Measurements from ENCODE around the gene PEX11G. TPM values are rescaled to one million over a fixed set of nuclear protein-coding genes. Genes with fewer than 3 reads are reported as not detected.
"Not testable (repeated sequence)": the region's sequence is repeated elsewhere in the genome, so short reads cannot be mapped to it uniquely, and the experiment has no call there.

PEX11G gene
- polyA plus RNA-seq, 3 donors: 4.7 to 6.2 (median 5.4) TPM

DNA sequence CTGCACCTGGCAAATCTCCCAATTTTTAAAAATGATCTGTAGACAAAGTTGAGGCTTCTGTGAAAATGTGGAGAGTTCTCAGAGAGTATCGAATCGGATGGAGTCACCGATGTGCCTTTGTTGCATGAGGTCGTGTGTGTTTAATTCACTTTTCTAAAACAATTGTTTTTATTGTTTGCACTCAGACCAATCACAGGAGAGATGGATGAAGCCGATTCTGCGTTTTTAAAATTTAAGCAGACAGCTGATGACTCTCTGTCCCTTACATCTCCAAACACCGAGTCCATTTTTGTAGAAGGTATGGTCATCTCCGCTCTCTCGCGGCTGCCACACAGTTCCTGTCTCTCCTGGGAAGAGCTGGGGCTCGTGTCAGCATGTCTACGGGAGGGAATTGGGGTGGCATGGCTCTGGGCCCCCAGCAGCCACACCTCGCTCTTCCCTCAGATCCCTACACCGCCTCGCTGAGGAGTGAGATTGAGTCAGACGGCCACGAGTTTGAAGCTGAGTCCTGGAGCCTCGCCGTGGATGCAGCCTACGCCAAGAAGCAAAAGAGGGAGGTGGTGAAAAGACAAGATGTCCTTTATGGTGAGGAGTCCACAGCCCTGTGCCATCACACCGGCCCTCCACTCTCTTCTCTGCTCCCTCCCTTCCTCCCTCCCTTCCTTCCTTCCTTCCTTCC lies 47.2 kb downstream of the PEX11G start:
- DNase-seq (ENCODE audit: low read depth in 3 of 3, low spot score in 2 of 3): no peak

DNA sequence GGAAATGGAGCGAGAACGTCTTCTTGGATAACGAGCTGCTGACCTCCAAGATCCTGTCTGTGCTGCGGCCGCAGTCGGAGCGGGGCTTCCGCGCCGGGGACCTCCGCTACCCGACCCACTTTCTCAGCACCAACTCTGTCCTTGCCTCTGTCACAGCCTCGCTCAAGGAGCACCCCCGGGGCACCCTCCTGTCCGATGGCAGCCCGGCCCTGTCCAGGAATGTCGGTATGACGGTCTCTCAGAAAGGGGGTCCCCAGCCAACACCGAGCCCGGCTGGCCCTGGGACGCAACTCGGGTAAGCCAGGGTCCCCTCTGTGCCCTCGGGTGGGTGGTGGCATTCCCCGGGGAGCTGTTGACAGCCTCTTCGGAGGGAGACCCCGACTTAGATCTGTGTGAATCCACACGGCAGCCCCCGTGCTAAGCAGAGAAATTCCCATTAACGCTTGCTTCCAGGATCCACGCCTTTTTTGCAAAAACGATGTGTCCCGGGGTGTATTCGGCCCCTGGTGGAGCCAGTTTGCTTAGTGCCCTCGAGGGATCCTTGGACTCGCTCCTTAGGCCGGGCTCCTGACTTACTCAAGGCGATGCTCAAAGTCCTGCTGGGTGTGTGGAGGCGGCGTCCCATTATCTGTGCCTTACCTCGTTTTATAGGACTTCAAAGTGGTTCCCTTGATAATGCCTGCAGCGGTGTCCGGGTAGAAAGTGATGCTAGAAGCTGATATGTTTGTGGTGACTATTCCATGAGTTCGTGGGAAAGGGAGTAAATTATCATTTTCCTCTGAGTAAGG lies 48.5 kb downstream of the PEX11G start:
- no peak for DNase-seq (ENCODE audit: low read depth in 3 of 3, low spot score in 2 of 3)

DNA sequence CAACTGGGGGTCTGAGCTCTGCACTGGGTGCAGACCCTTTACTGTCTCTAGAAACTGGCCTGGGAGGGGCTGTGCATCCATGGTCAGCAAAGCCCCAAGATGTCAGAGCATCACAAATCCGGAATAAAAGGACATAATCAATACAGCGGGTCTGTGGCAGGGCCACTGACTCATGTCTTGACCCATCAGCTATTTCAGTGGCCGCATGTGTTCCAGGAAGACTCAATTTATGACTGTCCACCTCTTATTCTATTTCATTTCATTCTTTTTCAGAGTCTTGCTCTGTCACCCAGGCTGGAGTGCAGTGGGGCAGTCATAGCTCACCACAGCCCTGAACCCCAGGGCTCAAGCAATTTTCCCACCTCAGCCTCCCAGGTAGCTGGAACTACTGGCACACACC lies 53.2 kb downstream of the PEX11G start:
- DNase-seq (ENCODE audit: low read depth in 3 of 3, low spot score in 2 of 3): no peak

DNA sequence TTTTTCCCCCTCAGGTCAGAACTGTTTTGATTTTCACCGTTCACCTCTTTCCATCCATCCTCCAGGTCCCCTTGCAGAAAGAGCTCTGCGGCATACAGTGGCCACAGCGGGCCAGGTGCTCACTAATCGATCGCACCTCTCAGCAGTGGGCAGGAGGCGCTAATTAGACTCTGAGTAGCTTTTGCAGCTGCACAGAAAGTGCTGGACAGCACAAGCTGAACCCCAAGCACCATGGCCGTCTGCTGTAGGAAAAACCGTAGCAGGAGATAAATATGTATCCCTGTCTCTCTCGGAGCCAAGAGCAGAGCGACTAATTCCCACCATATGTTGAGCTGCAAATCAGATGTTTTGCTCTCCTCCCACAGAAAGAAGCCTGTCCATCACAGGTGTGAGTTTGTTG lies 54.4 kb downstream of the PEX11G start:
- no peak for DNase-seq (ENCODE audit: low read depth in 3 of 3, low spot score in 2 of 3)

DNA sequence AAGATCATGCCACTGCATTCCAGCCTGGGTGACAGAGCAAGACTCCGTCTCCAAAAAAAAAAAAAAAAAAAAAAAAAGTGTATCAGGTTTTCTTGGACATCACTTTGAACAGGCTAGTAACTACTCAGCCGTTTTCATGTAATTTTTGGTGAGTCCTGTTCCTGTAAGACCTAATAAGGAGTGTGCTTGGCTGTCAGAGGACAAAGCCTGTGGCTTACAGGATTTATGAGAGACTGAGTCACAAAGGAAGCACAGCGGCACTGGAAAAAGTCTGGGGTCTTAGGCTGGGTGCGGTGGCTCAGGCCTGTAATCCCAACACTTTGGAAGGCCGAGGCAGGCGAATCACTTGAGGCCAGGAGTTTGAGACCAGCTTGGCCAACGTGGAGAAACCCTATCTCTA lies 55.4 kb downstream of the PEX11G start:
- not testable (repeated sequence) for DNase-seq (ENCODE audit: low read depth in 3 of 3, low spot score in 2 of 3)

DNA sequence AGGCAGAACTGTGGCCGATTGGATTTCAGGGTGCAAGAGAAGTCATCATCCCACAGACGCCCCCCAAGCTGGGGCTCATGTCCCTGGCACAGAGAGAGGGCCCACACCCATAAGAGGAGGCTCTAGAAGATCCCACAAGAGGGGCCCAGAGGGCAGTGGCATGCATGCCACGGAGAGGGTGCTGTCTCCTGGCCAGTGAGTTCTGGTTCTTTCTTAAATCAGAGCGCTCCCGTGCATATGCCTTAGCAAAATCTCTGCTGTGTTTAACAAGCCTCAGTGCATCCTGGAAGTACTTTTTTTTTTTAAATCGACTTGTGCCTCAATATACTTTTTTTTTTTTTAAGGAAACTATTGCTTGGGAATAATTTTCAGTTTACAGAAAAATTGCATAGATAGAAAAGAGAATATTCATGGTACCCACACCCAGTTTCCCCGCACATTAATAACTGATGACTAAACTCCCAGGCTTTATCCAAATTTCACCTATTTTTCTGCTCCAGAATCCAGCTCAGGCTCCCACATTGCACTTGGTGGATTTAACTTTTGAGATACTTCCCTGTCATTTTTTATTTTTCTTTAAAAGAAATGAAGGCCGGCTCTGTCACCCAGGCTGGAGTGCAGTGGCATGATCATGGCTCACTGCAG lies 59.1 kb downstream of the PEX11G start:
- DNase-seq (ENCODE audit: low read depth in 3 of 3, low spot score in 2 of 3): no peak

DNA sequence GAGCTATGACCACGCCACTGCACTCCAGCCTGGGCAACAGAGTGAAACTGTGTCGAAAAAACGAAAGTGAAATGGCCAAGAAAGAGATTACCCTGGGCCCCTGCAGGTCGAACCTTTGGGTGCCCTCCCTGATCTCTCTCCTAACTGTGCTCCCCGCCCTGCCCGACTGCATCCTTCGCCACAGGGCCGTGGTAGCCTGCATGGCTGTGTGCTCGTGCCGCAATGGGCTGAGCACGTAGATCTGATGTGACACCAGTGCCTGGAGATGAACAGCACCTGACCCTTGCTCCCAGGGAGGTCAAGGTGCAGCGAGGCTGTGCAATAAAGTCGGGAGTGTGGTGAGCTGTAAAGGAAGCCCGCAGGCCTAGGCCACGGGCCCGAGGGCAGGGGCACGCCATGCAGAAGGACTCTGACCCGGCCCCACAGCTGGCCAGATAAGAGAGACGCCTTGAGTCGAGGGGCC lies 60.2 kb downstream of the PEX11G start:
- no peak for DNase-seq (ENCODE audit: low read depth in 3 of 3, low spot score in 2 of 3)

DNA sequence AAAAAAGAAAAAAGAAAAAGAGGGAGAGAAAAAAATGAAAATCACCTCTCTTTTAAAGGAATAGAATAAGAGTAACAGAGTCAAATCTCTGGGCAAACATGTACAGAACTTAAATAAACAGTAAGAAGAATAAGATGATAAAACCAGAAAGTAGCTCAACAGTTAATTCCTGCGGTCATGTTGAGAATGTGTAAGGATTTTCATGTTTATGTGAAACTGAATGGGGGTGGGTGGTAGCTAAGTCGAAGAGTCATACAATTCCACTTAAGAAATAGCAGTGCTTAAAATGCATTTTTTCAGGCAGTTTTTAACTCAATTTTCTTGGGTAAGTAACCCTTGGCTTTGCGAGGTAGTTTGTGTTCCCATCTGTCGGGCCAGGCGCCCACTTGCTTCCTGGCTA lies 60.9 kb downstream of the PEX11G start:
- DNase-seq (ENCODE audit: low read depth in 3 of 3, low spot score in 2 of 3): no peak

DNA sequence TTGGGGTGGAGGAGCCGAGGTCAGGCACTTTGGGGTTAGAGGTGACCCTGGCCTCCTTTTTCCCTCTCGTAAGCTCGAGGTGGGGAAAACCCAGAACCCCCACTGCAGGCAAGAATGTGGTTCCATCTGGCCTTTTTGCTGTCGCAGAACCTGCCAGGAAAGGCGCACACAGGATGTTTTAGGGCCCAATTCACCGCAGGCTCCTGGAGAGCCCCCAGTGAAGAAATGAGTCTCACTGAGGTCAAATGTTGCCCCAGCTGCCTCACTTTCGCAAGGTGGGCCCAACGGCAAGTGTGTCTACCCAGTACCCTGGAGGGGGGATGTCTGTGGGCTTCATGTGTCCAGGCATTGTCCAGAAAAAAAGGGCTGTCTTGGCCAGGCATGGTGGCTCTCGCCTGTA lies 61.8 kb downstream of the PEX11G start:
- DNase-seq (ENCODE audit: low read depth in 3 of 3, low spot score in 2 of 3): no peak

Other genes starting within 250 kb of the PEX11G start
- 10 to 100 TPM; 24.8 to 29.2 (median 26.4) TPM for gene INSR, start 194.6 kb downstream of the PEX11G start, polyA plus RNA-seq (ENCODE audit: insufficient read length in 3 of 3)
- gene ARHGEF18, start 140.1 kb downstream of the PEX11G start, polyA plus RNA-seq (ENCODE audit: insufficient read length in 3 of 3): 10 to 100 TPM; 22.9 to 31.3 (median 26.3) TPM
- 10 to 100 TPM; 28.7 to 39.8 (median 32.4) TPM for gene ZNF358, start 27.1 kb upstream of the PEX11G start, polyA plus RNA-seq (ENCODE audit: insufficient read length in 3 of 3)
- 10 to 100 TPM; 13.5 to 15.0 (median 13.9) TPM for gene MCOLN1, start 33.6 kb upstream of the PEX11G start, polyA plus RNA-seq (ENCODE audit: insufficient read length in 3 of 3)
- 10 to 100 TPM; 29.4 to 39.1 (median 32.5) TPM for gene PNPLA6, start 46.7 kb upstream of the PEX11G start, polyA plus RNA-seq (ENCODE audit: insufficient read length in 3 of 3)
- 10 to 100 TPM; 12.3 to 15.4 (median 12.5) TPM for gene CAMSAP3, start 106.8 kb upstream of the PEX11G start, polyA plus RNA-seq (ENCODE audit: insufficient read length in 3 of 3)
- gene XAB2, start 140.5 kb upstream of the PEX11G start, polyA plus RNA-seq (ENCODE audit: insufficient read length in 3 of 3): 10 to 100 TPM; 30.3 to 35.7 (median 30.9) TPM
- gene PET100, start 140.8 kb upstream of the PEX11G start, polyA plus RNA-seq (ENCODE audit: insufficient read length in 3 of 3): 100 to 1,000 TPM; 114 to 139 (median 125) TPM
- under 1 TPM; 0.58 to 0.83 (median 0.62) TPM for gene PCP2, start 144.7 kb upstream of the PEX11G start, polyA plus RNA-seq (ENCODE audit: insufficient read length in 3 of 3)
- 10 to 100 TPM; 60.0 to 69.0 (median 61.0) TPM for gene STXBP2, start 148.1 kb upstream of the PEX11G start, polyA plus RNA-seq (ENCODE audit: insufficient read length in 3 of 3)
- 1 to 10 TPM in 2 of 3 donors, under 1 TPM in 1; 0.64 to 1.5 (median 1.3) TPM for gene RETN, start 180.0 kb upstream of the PEX11G start, polyA plus RNA-seq (ENCODE audit: insufficient read length in 3 of 3)
- under 1 TPM in 2 of 3 donors, not detected in 1; 0.10 to 0.44 TPM for gene MCEMP1, start 188.1 kb upstream of the PEX11G start, polyA plus RNA-seq (ENCODE audit: insufficient read length in 3 of 3)
- gene TRAPPC5, start 191.8 kb upstream of the PEX11G start, polyA plus RNA-seq (ENCODE audit: insufficient read length in 3 of 3): 10 to 100 TPM; 39.8 to 49.0 (median 46.4) TPM
- under 1 TPM in 1 of 3 donors, not detected in 2; 0.22 TPM for gene FCER2, start 213.1 kb upstream of the PEX11G start, polyA plus RNA-seq (ENCODE audit: insufficient read length in 3 of 3)
- not detected for gene CLEC4G, start 243.1 kb upstream of the PEX11G start, polyA plus RNA-seq (ENCODE audit: insufficient read length in 3 of 3)